ENCODE data around the gene BMP6. TPM values are rescaled to one million over a fixed set of nuclear protein-coding genes. Genes with fewer than 3 reads are reported as not detected.

BMP6 gene
- total and polyA plus RNA-seq, 2 of the 8 experiments (the other 6 are each of a cell fraction or from before 2014, with no cell fraction given), result 2.0 to 2.1 TPM

DNA sequence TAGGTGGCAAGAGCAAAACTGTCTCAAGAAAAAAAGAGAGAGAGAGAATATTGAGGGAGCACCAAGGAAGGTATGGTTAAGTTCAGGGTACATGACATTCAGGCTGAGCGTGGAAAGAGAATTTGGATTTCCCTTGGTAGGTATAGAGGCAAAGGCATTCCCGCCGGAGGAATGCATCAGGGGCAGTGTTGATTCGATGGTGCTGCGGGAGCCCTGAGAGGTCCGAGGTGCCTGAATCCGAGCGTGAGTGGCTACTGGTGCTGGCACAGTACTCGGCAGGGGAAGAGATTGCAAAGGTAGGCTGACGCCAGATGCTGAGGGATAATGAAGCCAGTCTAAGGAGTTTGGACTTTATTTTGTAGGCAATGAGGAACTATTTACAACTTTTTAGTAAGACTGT is 20.0 kb downstream of the BMP6 start (continued):
- TF ChIP-seq, protein P1, sequence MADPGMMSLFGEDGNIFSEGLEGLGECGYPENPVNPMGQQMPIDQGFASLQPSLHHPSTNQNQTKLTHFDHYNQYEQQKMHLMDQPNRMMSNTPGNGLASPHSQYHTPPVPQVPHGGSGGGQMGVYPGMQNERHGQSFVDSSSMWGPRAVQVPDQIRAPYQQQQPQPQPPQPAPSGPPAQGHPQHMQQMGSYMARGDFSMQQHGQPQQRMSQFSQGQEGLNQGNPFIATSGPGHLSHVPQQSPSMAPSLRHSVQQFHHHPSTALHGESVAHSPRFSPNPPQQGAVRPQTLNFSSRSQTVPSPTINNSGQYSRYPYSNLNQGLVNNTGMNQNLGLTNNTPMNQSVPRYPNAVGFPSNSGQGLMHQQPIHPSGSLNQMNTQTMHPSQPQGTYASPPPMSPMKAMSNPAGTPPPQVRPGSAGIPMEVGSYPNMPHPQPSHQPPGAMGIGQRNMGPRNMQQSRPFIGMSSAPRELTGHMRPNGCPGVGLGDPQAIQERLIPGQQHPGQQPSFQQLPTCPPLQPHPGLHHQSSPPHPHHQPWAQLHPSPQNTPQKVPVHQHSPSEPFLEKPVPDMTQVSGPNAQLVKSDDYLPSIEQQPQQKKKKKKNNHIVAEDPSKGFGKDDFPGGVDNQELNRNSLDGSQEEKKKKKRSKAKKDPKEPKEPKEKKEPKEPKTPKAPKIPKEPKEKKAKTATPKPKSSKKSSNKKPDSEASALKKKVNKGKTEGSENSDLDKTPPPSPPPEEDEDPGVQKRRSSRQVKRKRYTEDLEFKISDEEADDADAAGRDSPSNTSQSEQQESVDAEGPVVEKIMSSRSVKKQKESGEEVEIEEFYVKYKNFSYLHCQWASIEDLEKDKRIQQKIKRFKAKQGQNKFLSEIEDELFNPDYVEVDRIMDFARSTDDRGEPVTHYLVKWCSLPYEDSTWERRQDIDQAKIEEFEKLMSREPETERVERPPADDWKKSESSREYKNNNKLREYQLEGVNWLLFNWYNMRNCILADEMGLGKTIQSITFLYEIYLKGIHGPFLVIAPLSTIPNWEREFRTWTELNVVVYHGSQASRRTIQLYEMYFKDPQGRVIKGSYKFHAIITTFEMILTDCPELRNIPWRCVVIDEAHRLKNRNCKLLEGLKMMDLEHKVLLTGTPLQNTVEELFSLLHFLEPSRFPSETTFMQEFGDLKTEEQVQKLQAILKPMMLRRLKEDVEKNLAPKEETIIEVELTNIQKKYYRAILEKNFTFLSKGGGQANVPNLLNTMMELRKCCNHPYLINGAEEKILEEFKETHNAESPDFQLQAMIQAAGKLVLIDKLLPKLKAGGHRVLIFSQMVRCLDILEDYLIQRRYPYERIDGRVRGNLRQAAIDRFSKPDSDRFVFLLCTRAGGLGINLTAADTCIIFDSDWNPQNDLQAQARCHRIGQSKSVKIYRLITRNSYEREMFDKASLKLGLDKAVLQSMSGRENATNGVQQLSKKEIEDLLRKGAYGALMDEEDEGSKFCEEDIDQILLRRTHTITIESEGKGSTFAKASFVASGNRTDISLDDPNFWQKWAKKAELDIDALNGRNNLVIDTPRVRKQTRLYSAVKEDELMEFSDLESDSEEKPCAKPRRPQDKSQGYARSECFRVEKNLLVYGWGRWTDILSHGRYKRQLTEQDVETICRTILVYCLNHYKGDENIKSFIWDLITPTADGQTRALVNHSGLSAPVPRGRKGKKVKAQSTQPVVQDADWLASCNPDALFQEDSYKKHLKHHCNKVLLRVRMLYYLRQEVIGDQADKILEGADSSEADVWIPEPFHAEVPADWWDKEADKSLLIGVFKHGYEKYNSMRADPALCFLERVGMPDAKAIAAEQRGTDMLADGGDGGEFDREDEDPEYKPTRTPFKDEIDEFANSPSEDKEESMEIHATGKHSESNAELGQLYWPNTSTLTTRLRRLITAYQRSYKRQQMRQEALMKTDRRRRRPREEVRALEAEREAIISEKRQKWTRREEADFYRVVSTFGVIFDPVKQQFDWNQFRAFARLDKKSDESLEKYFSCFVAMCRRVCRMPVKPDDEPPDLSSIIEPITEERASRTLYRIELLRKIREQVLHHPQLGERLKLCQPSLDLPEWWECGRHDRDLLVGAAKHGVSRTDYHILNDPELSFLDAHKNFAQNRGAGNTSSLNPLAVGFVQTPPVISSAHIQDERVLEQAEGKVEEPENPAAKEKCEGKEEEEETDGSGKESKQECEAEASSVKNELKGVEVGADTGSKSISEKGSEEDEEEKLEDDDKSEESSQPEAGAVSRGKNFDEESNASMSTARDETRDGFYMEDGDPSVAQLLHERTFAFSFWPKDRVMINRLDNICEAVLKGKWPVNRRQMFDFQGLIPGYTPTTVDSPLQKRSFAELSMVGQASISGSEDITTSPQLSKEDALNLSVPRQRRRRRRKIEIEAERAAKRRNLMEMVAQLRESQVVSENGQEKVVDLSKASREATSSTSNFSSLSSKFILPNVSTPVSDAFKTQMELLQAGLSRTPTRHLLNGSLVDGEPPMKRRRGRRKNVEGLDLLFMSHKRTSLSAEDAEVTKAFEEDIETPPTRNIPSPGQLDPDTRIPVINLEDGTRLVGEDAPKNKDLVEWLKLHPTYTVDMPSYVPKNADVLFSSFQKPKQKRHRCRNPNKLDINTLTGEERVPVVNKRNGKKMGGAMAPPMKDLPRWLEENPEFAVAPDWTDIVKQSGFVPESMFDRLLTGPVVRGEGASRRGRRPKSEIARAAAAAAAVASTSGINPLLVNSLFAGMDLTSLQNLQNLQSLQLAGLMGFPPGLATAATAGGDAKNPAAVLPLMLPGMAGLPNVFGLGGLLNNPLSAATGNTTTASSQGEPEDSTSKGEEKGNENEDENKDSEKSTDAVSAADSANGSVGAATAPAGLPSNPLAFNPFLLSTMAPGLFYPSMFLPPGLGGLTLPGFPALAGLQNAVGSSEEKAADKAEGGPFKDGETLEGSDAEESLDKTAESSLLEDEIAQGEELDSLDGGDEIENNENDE (IDR thresholded peaks at IDR 0.05; ENCODE audit: insufficient replicate concordance, low read length), result no peak
- TF ChIP-seq RNF2 (IDR thresholded peaks at IDR 0.05; ENCODE audit: borderline replicate concordance, low read depth, low read length, missing control alignments, poor library complexity, severe bottlenecking), result no peak
- TF ChIP-seq, protein P2, sequence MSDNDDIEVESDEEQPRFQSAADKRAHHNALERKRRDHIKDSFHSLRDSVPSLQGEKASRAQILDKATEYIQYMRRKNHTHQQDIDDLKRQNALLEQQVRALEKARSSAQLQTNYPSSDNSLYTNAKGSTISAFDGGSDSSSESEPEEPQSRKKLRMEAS (IDR thresholded peaks at IDR 0.05), result no peak
- TF ChIP-seq CTBP2 (IDR thresholded peaks at IDR 0.05; ENCODE audit: borderline replicate concordance, insufficient read depth, insufficient read length, low read length), result no peak
- TF ChIP-seq EGR1 (IDR thresholded peaks at IDR 0.05; ENCODE audit: borderline replicate concordance, low read depth, low read length), result no peak
- no peak for TF ChIP-seq JUND (IDR thresholded peaks at IDR 0.05; ENCODE audit: low read length)

Measured in H1 (cell line).